IgD-negative memory B cell (primary cell): Measurements from ENCODE around the gene GIMAP8. TPM values are rescaled to one million over a fixed set of nuclear protein-coding genes. Genes with fewer than 3 reads are reported as not detected.

Source experiments
- H3K27ac Mint-ChIP-seq, 3 donors: one replicate each; pipeline ENCODE4 v1.8.0; 2020 to 2022; ENCODE audit warnings: mild to moderate bottlenecking in 3 of 3, mixed read lengths in 3 of 3, moderate library complexity in 1 of 3
- H3K27me3 Mint-ChIP-seq: one replicate; pipeline ENCODE4 v1.8.0; 2021; ENCODE audit warnings: mixed read lengths
- H3K36me3 Mint-ChIP-seq: one replicate; pipeline ENCODE4 v1.8.0; 2020; ENCODE audit warnings: mild to moderate bottlenecking, mixed read lengths
- H3K4me1 Mint-ChIP-seq, 3 donors: one replicate each; pipeline ENCODE4 v1.8.0; 2020 to 2022; ENCODE audit warnings: mixed read lengths in 3 of 3, mild to moderate bottlenecking in 1 of 3
- H3K4me3 Mint-ChIP-seq, 4 donors: one replicate each; pipeline ENCODE4 v1.8.0; 2020 to 2022; ENCODE audit warnings: mild to moderate bottlenecking in 4 of 4, mixed read lengths in 4 of 4, moderate library complexity in 3 of 4
- H3K9me3 Mint-ChIP-seq, 3 donors: one replicate each; pipeline ENCODE4 v1.8.0; 2020 to 2021; ENCODE audit warnings: mixed read lengths in 3 of 3, mild to moderate bottlenecking in 1 of 3
- polyA plus RNA-seq: library from polyadenylated mRNA; unstranded; fragments of 300-500 nt; fragmentation: Illumina TruSeq; gene quantifications from one replicate; pipeline ENCODE4 v1.2.3, GENCODE V29; 2021

The GIMAP8 gene
- polyA plus RNA-seq = 1.4 TPM

GRCh38 chr7:150450491-150451001 is at the start of gene GIMAP8:
Gene GIMAP8, plus strand, starts transcription at chr7:150450630. Its CDS starts 16,069 bp downstream, at chr7:150466699.
- peak within 1 kb of the TSS; percentile 34 to 96 (median 63) for H3K27ac Mint-ChIP-seq
- H3K9me3 Mint-ChIP-seq = no peaks in the 10 kb centered on the region
- peak within 1 kb of the TSS; percentile 70 to 95 (median 86) for H3K4me3 Mint-ChIP-seq
- no peaks in the 10 kb centered on the region for H3K36me3 Mint-ChIP-seq
- peaks cover 30 to 38% (median 36%) of the 10 kb centered on the region in 3 donors for H3K4me1 Mint-ChIP-seq
- H3K27me3 Mint-ChIP-seq = peaks cover 17% of the 10 kb centered on the region

- H3K4me1 Mint-ChIP-seq = peaks cover 7 to 14% (median 11%) of the 10 kb centered on the region in 3 donors
- H3K9me3 Mint-ChIP-seq = no peaks in the 10 kb centered on the region
- H3K27ac Mint-ChIP-seq = peak overlapping the region in 1 of 3 donors; percentile 58
- H3K27me3 Mint-ChIP-seq = no peaks in the 10 kb centered on the region
- H3K4me3 Mint-ChIP-seq = peak overlapping the region in 3 of 4 donors; percentile 3 to 65 (median 26)
- peaks cover 5% of the 10 kb centered on the region for H3K36me3 Mint-ChIP-seq
Observed at GRCh38 chr7:150400788-150401423, 49.5 kb upstream of the GIMAP8 start.

- Mint-ChIP-seq H3K27me3 (no peaks in the 10 kb centered on the region), H3K36me3 (peaks cover 5% of the 10 kb centered on the region), H3K4me3 (peak overlapping the region in 1 of 4 donors; percentile 65), H3K27ac (peak overlapping the region in 2 of 3 donors; percentile 16 to 58), H3K4me1 (peaks cover 7 to 19% (median 14%) of the 10 kb centered on the region in 3 donors), H3K9me3 (no peaks in the 10 kb centered on the region)
Observed at GRCh38 chr7:150401424-150401790, 49.0 kb upstream of the GIMAP8 start.

GRCh38 chr7:150401861-150402631 is 48.4 kb upstream of the GIMAP8 start:
- H3K9me3 Mint-ChIP-seq = no peaks in the 10 kb centered on the region
- H3K36me3 Mint-ChIP-seq = peaks cover 6% of the 10 kb centered on the region
- H3K27me3 Mint-ChIP-seq = peaks cover under 1% of the 10 kb centered on the region
- H3K4me1 Mint-ChIP-seq = peaks cover 9 to 22% (median 20%) of the 10 kb centered on the region in 3 donors
- peak overlapping the region in 3 of 4 donors; percentile 52 to 65 (median 58) for H3K4me3 Mint-ChIP-seq
- H3K27ac Mint-ChIP-seq = peak overlapping the region; percentile 59 to 86 (median 84)

- Mint-ChIP-seq H3K27me3 (peaks cover 3% of the 10 kb centered on the region), H3K36me3 (peaks cover 8% of the 10 kb centered on the region), H3K9me3 (no peaks in the 10 kb centered on the region), H3K27ac (peak overlapping the region; percentile 73 to 86 (median 84)), H3K4me3 (peak overlapping the region in 3 of 4 donors; percentile 52 to 79 (median 65)), H3K4me1 (peaks cover 11 to 24% (median 22%) of the 10 kb centered on the region in 3 donors)
Observed at GRCh38 chr7:150402671-150403321, 47.6 kb upstream of the GIMAP8 start.

GRCh38 chr7:150403376-150404171 is 46.9 kb upstream of the GIMAP8 start:
- Mint-ChIP-seq H3K27me3 (peaks cover 3% of the 10 kb centered on the region), H3K4me1 (peaks cover 12 to 27% (median 24%) of the 10 kb centered on the region in 3 donors), H3K36me3 (peaks cover 8% of the 10 kb centered on the region), H3K27ac (peak overlapping the region; percentile 86 to 100 (median 99)), H3K4me3 (peak overlapping the region; percentile 75 to 96 (median 92)), H3K9me3 (peaks cover 0 to 1% (median 0%) of the 10 kb centered on the region in 3 donors)

GRCh38 chr7:150404172-150404804 is 46.1 kb upstream of the GIMAP8 start:
- peaks cover 19 to 34% (median 31%) of the 10 kb centered on the region in 3 donors for H3K4me1 Mint-ChIP-seq
- H3K27ac Mint-ChIP-seq = peak overlapping the region; percentile 86 to 100 (median 99)
- peaks cover 0 to 2% (median 0%) of the 10 kb centered on the region in 3 donors for H3K9me3 Mint-ChIP-seq
- peak overlapping the region; percentile 75 to 96 (median 92) for H3K4me3 Mint-ChIP-seq
- peaks cover 13% of the 10 kb centered on the region for H3K36me3 Mint-ChIP-seq
- peaks cover 3% of the 10 kb centered on the region for H3K27me3 Mint-ChIP-seq

- Mint-ChIP-seq H3K9me3 (peaks cover 0 to 2% (median 0%) of the 10 kb centered on the region in 3 donors), H3K4me1 (peaks cover 19 to 34% (median 31%) of the 10 kb centered on the region in 3 donors), H3K27ac (peak overlapping the region; percentile 86 to 100 (median 99)), H3K4me3 (peak overlapping the region; percentile 75 to 96 (median 94)), H3K36me3 (peaks cover 13% of the 10 kb centered on the region), H3K27me3 (peaks cover 3% of the 10 kb centered on the region)
Observed at GRCh38 chr7:150404805-150405583, 45.4 kb upstream of the GIMAP8 start.

- H3K36me3 Mint-ChIP-seq = peaks cover 16% of the 10 kb centered on the region
- peaks cover 0 to 2% (median 0%) of the 10 kb centered on the region in 3 donors for H3K9me3 Mint-ChIP-seq
- H3K4me1 Mint-ChIP-seq = peaks cover 19 to 34% (median 31%) of the 10 kb centered on the region in 3 donors
- H3K4me3 Mint-ChIP-seq = peak overlapping the region; percentile 75 to 96 (median 94)
- peaks cover 3% of the 10 kb centered on the region for H3K27me3 Mint-ChIP-seq
- H3K27ac Mint-ChIP-seq = peak overlapping the region; percentile 86 to 100 (median 99)
Observed at GRCh38 chr7:150405584-150406311, 44.7 kb upstream of the GIMAP8 start.

GRCh38 chr7:150406312-150406566 is 44.2 kb upstream of the GIMAP8 start:
- Mint-ChIP-seq H3K4me3 (peak overlapping the region; percentile 75 to 96 (median 94)), H3K36me3 (peaks cover 16% of the 10 kb centered on the region), H3K27ac (peak overlapping the region; percentile 86 to 100 (median 99)), H3K4me1 (peaks cover 19 to 32% (median 31%) of the 10 kb centered on the region in 3 donors), H3K9me3 (peaks cover 0 to 2% (median 0%) of the 10 kb centered on the region in 3 donors), H3K27me3 (peaks cover 3% of the 10 kb centered on the region)

- Mint-ChIP-seq H3K27ac (peak overlapping the region; percentile 86 to 100 (median 99)), H3K9me3 (peaks cover 0 to 2% (median 0%) of the 10 kb centered on the region in 3 donors), H3K27me3 (peaks cover 3% of the 10 kb centered on the region), H3K4me3 (peak overlapping the region; percentile 75 to 96 (median 94)), H3K36me3 (peaks cover 16% of the 10 kb centered on the region), H3K4me1 (peaks cover 19 to 32% (median 32%) of the 10 kb centered on the region in 3 donors)
Observed at GRCh38 chr7:150406567-150407421, 43.6 kb upstream of the GIMAP8 start.
